Right lung (tissue), 5 donors: ENCODE measurements around the gene PITX2. TPM values are rescaled to one million over a fixed set of nuclear protein-coding genes. Genes with fewer than 3 reads are reported as not detected.
"Not testable (repeated sequence)": the region's sequence is repeated elsewhere in the genome, so short reads cannot be mapped to it uniquely, and the experiment has no call there.

Source experiments
- DNase-seq, 2 donors: peaks; one replicate each; pipeline ENCODE4 v3.0.0-alpha.2; 2013
- polyA plus RNA-seq, 5 donors: library from polyadenylated mRNA; unstranded; fragments of 120-200 nt; gene quantifications; one replicate each; pipeline versions ENCODE4 v1.2.1 to v1.2.3, GENCODE V29; 2013; ENCODE audit warnings: inconsistent platforms in 1 of 5, low replicate concordance in 1 of 5; ENCODE audit not compliant: insufficient read length in 5 of 5, insufficient read depth in 1 of 5

PITX2 gene
- polyA plus RNA-seq, 5 donors, result 2.0 TPM; not detected in 4

GRCh38 chr4:110612631-110613269 lies 10.1 kb downstream of the PITX2 start:
- DNase-seq, result no peak

- DNase-seq, result no peak
Observed at GRCh38 chr4:110611968-110612447, 10.9 kb downstream of the PITX2 start.

GRCh38 chr4:110610940-110611831 lies 11.7 kb downstream of the PITX2 start:
- DNase-seq, result no peak

GRCh38 chr4:110610620-110610939 lies 12.3 kb downstream of the PITX2 start:
- DNase-seq, result no peak

GRCh38 chr4:110609044-110609750 lies 13.7 kb downstream of the PITX2 start:
- DNase-seq, result no peak

- DNase-seq, result no peak
Observed at GRCh38 chr4:110605077-110605476, 17.8 kb downstream of the PITX2 start.

- DNase-seq, result no peak
Observed at GRCh38 chr4:110602061-110602460, 20.8 kb downstream of the PITX2 start.

GRCh38 chr4:110597582-110597981 lies 25.3 kb downstream of the PITX2 start:
- DNase-seq, result no peak

GRCh38 chr4:110596431-110596830 lies 26.4 kb downstream of the PITX2 start:
- DNase-seq, result no peak

- DNase-seq, result no peak
Observed at GRCh38 chr4:110595583-110595982, 27.3 kb downstream of the PITX2 start.

- DNase-seq, result no peak
Observed at GRCh38 chr4:110589297-110589696, 33.6 kb downstream of the PITX2 start.

GRCh38 chr4:110587666-110588285 lies 35.1 kb downstream of the PITX2 start:
- DNase-seq, result no peak

- DNase-seq, result peak; percentile 24 to 31
Observed at GRCh38 chr4:110586131-110586850, 36.6 kb downstream of the PITX2 start.

- not testable (repeated sequence) for DNase-seq
Observed at GRCh38 chr4:110576696-110577095, 46.2 kb downstream of the PITX2 start.

Other genes with a start within 250 kb of the PITX2 start
- gene ENPEP, start 146.9 kb downstream of the PITX2 start, polyA plus RNA-seq, result 10 to 100 TPM; 17.6 to 49.6 (median 37.8) TPM